Body of pancreas (tissue), 4 donors: ENCODE measurements around the gene SLC35E3. TPM values are rescaled to one million over a fixed set of nuclear protein-coding genes. Genes with fewer than 3 reads are reported as not detected.
A peak's percentile ranks its signal among the peaks of the same experiment; 100 is the strongest.

ENCODE experiments used
- ATAC-seq: fragments of 150-250 bp; one replicate; pipeline ENCODE4 v1.9.1; 2016
- DNase-seq, 4 donors: peaks; one replicate each; pipeline ENCODE4 v3.0.0-alpha.2; 2019
- H3K27ac ChIP-seq, 4 donors: fragments of 200-600 bp; sonication (generic); 1 replicate in 3 of 4; 2 replicates in 1 of 4; pipeline versions ENCODE4 v1.5.1 to v1.6.1; 2016 to 2019; ENCODE audit warnings: mild to moderate bottlenecking in 1 of 4, mixed read lengths in 1 of 4, moderate library complexity in 1 of 4
- H3K27me3 ChIP-seq, 2 donors: fragments of 200-600 bp; sonication (generic); one replicate each; pipeline ENCODE4 v1.6.0; 2016; ENCODE audit warnings: mild to moderate bottlenecking in 1 of 2
- H3K36me3 ChIP-seq, 2 donors: fragments of 200-600 bp; sonication (generic); replicated peaks in 1 of 2; 2 replicates each; pipeline ENCODE4 v1.5.1; 2016; ENCODE audit warnings: low read depth in 2 of 2; ENCODE audit not compliant: insufficient read depth in 1 of 2
- H3K4me1 ChIP-seq: fragments of 200-600 bp; sonication (generic); one replicate; pipeline ENCODE4 v1.6.0; 2016
- H3K4me3 ChIP-seq, 2 donors: fragments of 200-600 bp; sonication (generic); 1 replicate in 1 of 2; 2 replicates in 1 of 2; pipeline ENCODE4 v1.5.1; 2016 to 2019
- H3K9me3 ChIP-seq, 3 donors: fragments of 200-600 bp; sonication (generic); 1 replicate in 2 of 3; 2 replicates in 1 of 3; pipeline ENCODE4 v1.5.1; 2016
- POLR2A ChIP-seq, 3 donors: fragments of 450-650 bp; IDR thresholded peaks; one replicate each; pipeline ENCODE4 v1.6.1; 2016; ENCODE audit warnings: antibody characterized with exemption in 3 of 3, mild to moderate bottlenecking in 2 of 3
- WGBS, 2 donors: methylation state at CpG; one replicate each; pipeline ENCODE4 v1.1.5; 2017; 5-methylcytosine and 5-hydroxymethylcytosine counted together
- intact Hi-C: fragments of 100-400 bp; cut with DNase I; formaldehyde crosslinking; loops from one replicate; pipeline ENCODE4 v1.15.1; 2023
- total RNA-seq, 2 donors: library from RNA; depleted of rRNA; stranded (reverse); fragments of >200 nt; gene quantifications; one replicate each; pipeline ENCODE4 v1.1.0, GENCODE V29; 2016
- TF ChIP-seq, protein P1 (sequence below), 7 experiments: fragments of 450-650 bp in 4 of 7; fragments of 200-600 bp in 3 of 7; sonication (generic) in 3 of 7; IDR thresholded peaks; one replicate each; pipeline ENCODE4 v1.5.1; 2016 to 2019; ENCODE audit warnings: antibody characterized with exemption in 7 of 7

The SLC35E3 gene
- total RNA-seq, 2 donors from 2014 or later, result 2.1 to 2.6 TPM

DNA sequence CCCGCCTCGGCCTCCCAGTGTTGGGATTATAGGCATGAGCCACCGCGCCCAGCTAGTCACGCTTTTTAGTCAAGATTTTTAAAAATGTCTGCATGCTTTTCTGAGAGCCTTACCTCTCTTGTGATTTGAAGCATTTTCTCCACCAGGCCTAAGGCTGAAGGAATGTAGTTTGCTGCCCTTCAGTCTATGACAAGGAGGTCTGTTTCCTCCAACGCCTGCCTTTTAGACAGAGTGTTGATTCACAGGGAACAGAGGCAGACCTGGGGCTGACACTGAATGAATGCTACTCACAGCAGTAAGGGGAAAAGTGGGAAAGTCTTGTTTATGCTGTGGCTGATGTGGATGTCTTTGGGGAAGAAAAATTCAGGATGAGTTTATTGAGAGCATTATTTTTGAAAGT lies 34.8 kb downstream of the SLC35E3 start:
- TF ChIP-seq, protein P1, sequence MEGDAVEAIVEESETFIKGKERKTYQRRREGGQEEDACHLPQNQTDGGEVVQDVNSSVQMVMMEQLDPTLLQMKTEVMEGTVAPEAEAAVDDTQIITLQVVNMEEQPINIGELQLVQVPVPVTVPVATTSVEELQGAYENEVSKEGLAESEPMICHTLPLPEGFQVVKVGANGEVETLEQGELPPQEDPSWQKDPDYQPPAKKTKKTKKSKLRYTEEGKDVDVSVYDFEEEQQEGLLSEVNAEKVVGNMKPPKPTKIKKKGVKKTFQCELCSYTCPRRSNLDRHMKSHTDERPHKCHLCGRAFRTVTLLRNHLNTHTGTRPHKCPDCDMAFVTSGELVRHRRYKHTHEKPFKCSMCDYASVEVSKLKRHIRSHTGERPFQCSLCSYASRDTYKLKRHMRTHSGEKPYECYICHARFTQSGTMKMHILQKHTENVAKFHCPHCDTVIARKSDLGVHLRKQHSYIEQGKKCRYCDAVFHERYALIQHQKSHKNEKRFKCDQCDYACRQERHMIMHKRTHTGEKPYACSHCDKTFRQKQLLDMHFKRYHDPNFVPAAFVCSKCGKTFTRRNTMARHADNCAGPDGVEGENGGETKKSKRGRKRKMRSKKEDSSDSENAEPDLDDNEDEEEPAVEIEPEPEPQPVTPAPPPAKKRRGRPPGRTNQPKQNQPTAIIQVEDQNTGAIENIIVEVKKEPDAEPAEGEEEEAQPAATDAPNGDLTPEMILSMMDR (IDR thresholded peaks at IDR 0.05), result no peak
- no peak for TF ChIP-seq POLR2A (IDR thresholded peaks at IDR 0.05)
- 91 to 92% methylated on average over 6 of the region's 6 CpGs for WGBS, 2 donors
- peaks cover 8% of the 10 kb centered on the region for H3K4me1 ChIP-seq
- no peak overlapping the region for H3K27ac ChIP-seq
- intact Hi-C loops, result no loop called here
- DNase-seq, result no peak
- ATAC-seq, result no peak
- H3K36me3 ChIP-seq, result no peaks in the 10 kb centered on the region
- H3K4me3 ChIP-seq, result no peak overlapping the region
- H3K9me3 ChIP-seq, result no peaks in the 10 kb centered on the region
- H3K27me3 ChIP-seq, result no peaks in the 10 kb centered on the region

DNA sequence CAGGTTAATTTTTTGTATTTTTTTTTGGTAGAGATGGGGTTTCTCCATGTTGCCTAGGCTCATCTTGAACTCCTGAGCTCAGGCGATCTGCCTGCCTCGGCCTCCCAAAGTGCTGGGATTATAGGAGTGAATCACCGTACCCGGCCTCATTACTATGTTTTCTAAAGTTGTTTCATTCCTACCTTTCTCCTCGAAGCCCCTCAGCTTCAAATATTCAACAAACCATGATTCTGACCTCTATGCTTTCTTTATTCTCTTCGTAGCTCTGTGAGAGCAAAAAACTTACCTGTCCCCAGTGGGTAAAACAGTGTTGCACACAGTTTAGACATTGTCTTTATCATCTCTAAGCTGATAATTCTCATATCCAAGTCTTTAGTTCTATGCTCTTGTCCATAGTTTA lies 35.8 kb downstream of the SLC35E3 start:
- Histone ChIP-seq H3K9me3 (no peaks in the 10 kb centered on the region), H3K36me3 (no peaks in the 10 kb centered on the region), H3K4me1 (peaks cover 17% of the 10 kb centered on the region), H3K27ac (no peak overlapping the region), H3K4me3 (no peak overlapping the region), H3K27me3 (no peaks in the 10 kb centered on the region)
- ATAC-seq (no peak), DNase-seq (no peak)
- intact Hi-C loops, result no loop called here
- WGBS, 2 donors, result 82 to 84% methylated on average over 6 of the region's 6 CpGs
- TF ChIP-seq POLR2A (IDR thresholded peaks at IDR 0.05), result no peak
- TF ChIP-seq, protein P1 (IDR thresholded peaks at IDR 0.05), result no peak

DNA sequence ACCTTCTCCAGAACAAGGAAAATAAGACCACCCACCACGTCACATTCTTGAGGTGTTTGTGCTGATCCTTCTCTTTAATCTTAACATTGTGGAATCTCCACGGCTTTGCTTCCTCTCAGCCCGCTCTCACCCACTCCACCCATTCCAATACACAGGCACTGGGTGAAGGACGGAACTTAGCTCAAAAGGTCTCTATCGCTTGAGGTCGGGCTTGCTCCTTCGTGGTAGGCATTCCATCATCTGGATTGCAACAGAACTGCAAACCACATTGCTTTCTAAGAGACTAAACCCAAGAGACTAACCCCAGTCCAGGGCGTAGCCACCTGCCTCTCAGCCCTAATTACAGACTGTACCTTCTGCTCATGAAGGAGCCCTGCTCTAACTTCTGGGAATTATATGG lies 38.0 kb downstream of the SLC35E3 start:
- 80 to 93% methylated on average over 8 of the region's 8 CpGs for WGBS, 2 donors
- H3K4me1 ChIP-seq, result peaks cover 40% of the 10 kb centered on the region
- DNase-seq, result peak in 1 of 4 donors; percentile 55
- no peaks in the 10 kb centered on the region for H3K27me3 ChIP-seq
- no peaks in the 10 kb centered on the region for H3K9me3 ChIP-seq
- no peak for ATAC-seq
- H3K36me3 ChIP-seq, result no peaks in the 10 kb centered on the region
- no peak for TF ChIP-seq POLR2A (IDR thresholded peaks at IDR 0.05)
- TF ChIP-seq, protein P1 (IDR thresholded peaks at IDR 0.05), result no peak
- H3K4me3 ChIP-seq, result no peak overlapping the region
- intact Hi-C loops, result no loop called here
- H3K27ac ChIP-seq, result no peak overlapping the region

DNA sequence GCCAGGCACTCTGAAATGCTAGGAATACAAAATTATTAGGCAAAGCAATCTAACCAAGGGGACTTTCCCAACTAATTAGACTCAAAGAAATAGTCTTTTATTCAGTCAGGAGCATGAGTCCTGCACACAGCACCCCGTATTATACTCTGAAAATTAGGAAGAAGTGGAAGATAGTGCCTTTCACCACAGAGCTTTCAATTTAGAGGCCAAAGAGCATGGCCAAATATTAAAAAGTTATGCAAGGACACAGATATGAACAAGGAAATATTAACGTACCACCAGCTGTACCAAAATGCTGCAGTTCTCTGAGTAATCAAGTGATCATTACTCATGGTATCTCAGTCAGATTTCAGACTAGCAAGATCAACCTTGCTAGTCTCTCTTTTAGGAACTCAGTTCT lies 39.4 kb downstream of the SLC35E3 start:
- Histone ChIP-seq H3K27ac (peak overlapping the region in 2 of 4 donors; percentile 51 to 81), H3K4me3 (no peak overlapping the region), H3K27me3 (no peaks in the 10 kb centered on the region), H3K9me3 (no peaks in the 10 kb centered on the region), H3K36me3 (no peaks in the 10 kb centered on the region), H3K4me1 (peaks cover 48% of the 10 kb centered on the region)
- WGBS, 2 donors, result 18 to 28% methylated on average over 2 of the region's 2 CpGs
- ATAC-seq (no peak), DNase-seq (no peak)
- TF ChIP-seq POLR2A (IDR thresholded peaks at IDR 0.05), result no peak
- TF ChIP-seq, protein P1 (IDR thresholded peaks at IDR 0.05), result no peak
- intact Hi-C loops, result no loop called here

DNA sequence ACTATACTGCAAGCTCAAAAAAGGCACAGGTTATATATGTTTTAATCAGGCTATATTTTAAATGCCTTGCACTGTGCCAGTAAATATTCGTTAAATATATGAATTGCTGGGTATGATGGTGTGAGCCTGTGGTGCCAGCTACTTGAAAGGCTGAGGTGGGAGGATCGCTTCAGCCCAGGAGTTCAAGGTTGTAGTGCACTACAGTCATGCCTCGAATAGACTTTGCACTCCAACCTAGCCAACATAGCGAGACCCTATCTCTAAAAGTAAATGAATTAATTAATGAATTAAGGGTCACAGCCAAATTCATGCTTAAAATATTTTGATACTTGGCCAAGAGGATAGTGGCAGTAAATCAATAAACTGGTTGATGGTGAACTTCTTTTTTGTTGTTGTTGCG lies 39.8 kb downstream of the SLC35E3 start:
- Histone ChIP-seq H3K36me3 (no peaks in the 10 kb centered on the region), H3K9me3 (no peaks in the 10 kb centered on the region), H3K27me3 (no peaks in the 10 kb centered on the region), H3K27ac (peak overlapping the region in 2 of 4 donors; percentile 51 to 81), H3K4me1 (peaks cover 48% of the 10 kb centered on the region), H3K4me3 (no peak overlapping the region)
- ATAC-seq (no peak), DNase-seq (no peak)
- intact Hi-C loops, result no loop called here
- TF ChIP-seq, protein P1 (IDR thresholded peaks at IDR 0.05), result no peak
- TF ChIP-seq POLR2A (IDR thresholded peaks at IDR 0.05), result no peak
- WGBS, 2 donors, result 29 to 36% methylated on average over 5 of the region's 5 CpGs
